ENCODE data around the gene FAM156A.
A peak's percentile ranks its signal among the peaks of the same experiment; 100 is the strongest.
"Not testable (repeated sequence)": the region's sequence is repeated elsewhere in the genome, so short reads cannot be mapped to it uniquely, and the experiment has no call there.

FAM156A gene, protein sequence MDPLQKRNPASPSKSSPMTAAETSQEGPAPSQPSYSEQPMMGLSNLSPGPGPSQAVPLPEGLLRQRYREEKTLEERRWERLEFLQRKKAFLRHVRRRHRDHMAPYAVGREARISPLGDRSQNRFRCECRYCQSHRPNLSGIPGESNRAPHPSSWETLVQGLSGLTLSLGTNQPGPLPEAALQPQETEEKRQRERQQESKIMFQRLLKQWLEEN

GRCh38 chrX:52958113-52958959 is at the start of gene FAM156A:
TSS of gene FAM156A (minus strand) at chrX:52958518. CDS start at chrX:52948588, 9,930 bp downstream.
- not testable (repeated sequence) for H2AFZ ChIP-seq (ENCODE audit: low read length, unreplicated experiment); H3K4me3 ChIP-seq (ENCODE audit: low read depth, low read length)

DNA sequence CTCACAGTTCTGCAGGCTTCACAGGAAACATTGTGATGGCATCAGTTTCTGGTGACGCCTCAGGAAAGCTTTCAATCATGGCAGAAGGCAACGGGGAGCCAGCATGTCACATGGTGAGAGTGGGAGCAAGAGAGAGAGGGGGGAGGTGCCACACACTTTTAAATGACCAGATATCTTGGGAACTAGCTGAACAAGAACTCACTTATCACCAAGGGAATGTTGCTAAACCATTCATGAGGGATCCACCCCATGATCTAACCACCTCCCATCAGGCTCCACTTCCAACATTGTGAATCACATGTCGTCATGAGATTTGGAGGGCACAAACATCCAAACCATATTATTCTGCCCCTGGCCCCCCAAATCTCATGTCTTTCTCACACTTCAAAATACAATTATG is 47.0 kb upstream of the FAM156A start:
- no peak overlapping the region for H3K27ac ChIP-seq (ENCODE audit: low read depth, low read length)
- H3K27me3 ChIP-seq (ENCODE audit: insufficient read depth, low read length): no peaks in the 10 kb centered on the region; the same call in 1 of the 2 replicates
- no peaks in the 10 kb centered on the region for H3K36me3 ChIP-seq (ENCODE audit: insufficient read depth, low read length)

More at GRCh38 chrX:52958113-52958959, at the start of gene FAM156A:
- H3K4me1 ChIP-seq (ENCODE audit: control insufficient read depth, insufficient read depth, low read length, unreplicated experiment); H3K27ac ChIP-seq (ENCODE audit: low read depth, low read length); H3K36me3 ChIP-seq (ENCODE audit: insufficient read depth, low read length); H3K79me2 ChIP-seq (ENCODE audit: control insufficient read depth, insufficient read depth, low read length, unreplicated experiment); H3K27me3 ChIP-seq (ENCODE audit: insufficient read depth, low read length): not testable (repeated sequence)

DNA sequence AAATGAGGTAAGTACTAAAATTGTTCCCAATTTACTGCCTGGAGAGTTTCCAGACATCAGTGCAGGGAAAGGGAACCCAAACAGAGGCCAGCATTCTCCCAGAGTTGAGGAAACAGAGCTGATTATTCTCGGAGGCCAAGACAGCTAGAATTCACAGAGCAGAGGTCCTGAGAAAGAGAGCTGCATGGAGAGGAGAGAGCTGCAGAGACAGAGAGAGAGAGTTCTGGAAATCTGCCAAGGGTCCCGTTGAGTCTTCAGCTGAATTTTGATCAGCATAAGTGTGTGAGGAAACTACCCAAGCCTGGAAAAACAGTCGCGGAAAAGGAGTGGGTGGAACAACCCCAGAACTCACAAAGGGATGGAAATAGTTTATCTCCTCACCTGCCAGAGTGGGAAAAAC is 46.5 kb upstream of the FAM156A start:
- Histone ChIP-seq H3K27me3 (ENCODE audit: insufficient read depth, low read length) (no peaks in the 10 kb centered on the region; the same call in 1 of the 2 replicates), H3K4me3 (ENCODE audit: low read depth, low read length) (no peak overlapping the region), H3K27ac (ENCODE audit: low read depth, low read length) (no peak overlapping the region), H3K79me2 (ENCODE audit: control insufficient read depth, insufficient read depth, low read length, unreplicated experiment) (no peaks in the 10 kb centered on the region), H2AFZ (ENCODE audit: low read length, unreplicated experiment) (no peak overlapping the region), H3K36me3 (ENCODE audit: insufficient read depth, low read length) (no peaks in the 10 kb centered on the region), H3K4me1 (ENCODE audit: control insufficient read depth, insufficient read depth, low read length, unreplicated experiment) (peaks cover 4% of the 10 kb centered on the region)

More for the DNA sequence above, 47.0 kb upstream of the FAM156A start:
- no peak overlapping the region for H2AFZ ChIP-seq (ENCODE audit: low read length, unreplicated experiment)
- no peak overlapping the region for H3K4me3 ChIP-seq (ENCODE audit: low read depth, low read length)
- peaks cover 4% of the 10 kb centered on the region for H3K4me1 ChIP-seq (ENCODE audit: control insufficient read depth, insufficient read depth, low read length, unreplicated experiment)
- no peaks in the 10 kb centered on the region for H3K79me2 ChIP-seq (ENCODE audit: control insufficient read depth, insufficient read depth, low read length, unreplicated experiment)

DNA sequence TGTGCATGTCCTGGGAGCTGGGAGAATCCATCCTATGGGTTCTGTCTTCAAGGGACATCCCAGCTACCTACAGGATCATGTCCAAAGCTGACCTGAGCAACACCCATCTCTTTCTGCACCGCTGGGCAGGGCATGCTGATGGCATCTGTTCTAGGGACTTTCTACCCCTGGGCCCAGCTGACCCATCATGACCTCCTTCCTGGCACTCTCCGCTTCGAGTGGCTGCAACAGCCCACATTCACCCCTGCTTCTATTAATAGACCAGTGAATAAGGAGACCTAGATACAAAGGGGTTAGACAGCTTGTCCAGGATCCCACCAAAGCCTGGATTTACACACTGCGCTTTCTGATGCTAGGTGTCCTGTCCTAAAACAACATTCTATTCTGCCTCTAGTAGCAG is 45.7 kb upstream of the FAM156A start:
- no peaks in the 10 kb centered on the region; the same call in 1 of the 2 replicates for H3K27me3 ChIP-seq (ENCODE audit: insufficient read depth, low read length)
- no peak overlapping the region for H2AFZ ChIP-seq (ENCODE audit: low read length, unreplicated experiment)
- H3K4me1 ChIP-seq (ENCODE audit: control insufficient read depth, insufficient read depth, low read length, unreplicated experiment): peaks cover 4% of the 10 kb centered on the region
- H3K36me3 ChIP-seq (ENCODE audit: insufficient read depth, low read length): no peaks in the 10 kb centered on the region
- no peaks in the 10 kb centered on the region for H3K79me2 ChIP-seq (ENCODE audit: control insufficient read depth, insufficient read depth, low read length, unreplicated experiment)
- H3K4me3 ChIP-seq (ENCODE audit: low read depth, low read length): no peak overlapping the region
- H3K27ac ChIP-seq (ENCODE audit: low read depth, low read length): no peak overlapping the region

GRCh38 chrX:53003111-53003510 is 44.8 kb upstream of the FAM156A start:
- Histone ChIP-seq H3K27me3 (ENCODE audit: insufficient read depth, low read length) (no peaks in the 10 kb centered on the region; the same call in 1 of the 2 replicates), H2AFZ (ENCODE audit: low read length, unreplicated experiment) (no peak overlapping the region), H3K4me3 (ENCODE audit: low read depth, low read length) (no peak overlapping the region), H3K36me3 (ENCODE audit: insufficient read depth, low read length) (no peaks in the 10 kb centered on the region), H3K79me2 (ENCODE audit: control insufficient read depth, insufficient read depth, low read length, unreplicated experiment) (no peaks in the 10 kb centered on the region), H3K27ac (ENCODE audit: low read depth, low read length) (no peak overlapping the region), H3K4me1 (ENCODE audit: control insufficient read depth, insufficient read depth, low read length, unreplicated experiment) (peaks cover 4% of the 10 kb centered on the region)

DNA sequence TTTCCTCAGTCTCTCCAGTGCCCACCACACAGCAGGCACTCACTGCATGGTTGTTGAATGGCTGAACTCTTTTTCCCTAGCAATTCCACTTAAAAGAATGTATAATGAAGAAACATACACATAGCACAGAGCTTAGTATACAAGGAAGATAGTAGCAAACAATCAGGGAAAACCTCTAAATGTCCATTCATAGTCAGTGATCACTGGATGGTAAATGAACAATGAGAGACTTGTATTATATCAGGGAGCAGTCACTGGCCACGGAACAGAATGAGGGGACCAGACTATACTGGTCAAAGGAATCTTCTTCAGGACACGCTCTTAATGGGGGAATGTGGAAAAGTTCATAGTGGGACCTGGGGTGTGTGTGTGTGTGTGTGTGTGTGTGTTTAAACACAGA is 43.6 kb upstream of the FAM156A start:
- H3K27ac ChIP-seq (ENCODE audit: low read depth, low read length): no peak overlapping the region
- H2AFZ ChIP-seq (ENCODE audit: low read length, unreplicated experiment): no peak overlapping the region
- H3K4me1 ChIP-seq (ENCODE audit: control insufficient read depth, insufficient read depth, low read length, unreplicated experiment): peaks cover 4% of the 10 kb centered on the region
- no peak overlapping the region for H3K4me3 ChIP-seq (ENCODE audit: low read depth, low read length)
- no peaks in the 10 kb centered on the region; the same call in 1 of the 2 replicates for H3K27me3 ChIP-seq (ENCODE audit: insufficient read depth, low read length)
- no peaks in the 10 kb centered on the region for H3K79me2 ChIP-seq (ENCODE audit: control insufficient read depth, insufficient read depth, low read length, unreplicated experiment)
- H3K36me3 ChIP-seq (ENCODE audit: insufficient read depth, low read length): no peaks in the 10 kb centered on the region

DNA sequence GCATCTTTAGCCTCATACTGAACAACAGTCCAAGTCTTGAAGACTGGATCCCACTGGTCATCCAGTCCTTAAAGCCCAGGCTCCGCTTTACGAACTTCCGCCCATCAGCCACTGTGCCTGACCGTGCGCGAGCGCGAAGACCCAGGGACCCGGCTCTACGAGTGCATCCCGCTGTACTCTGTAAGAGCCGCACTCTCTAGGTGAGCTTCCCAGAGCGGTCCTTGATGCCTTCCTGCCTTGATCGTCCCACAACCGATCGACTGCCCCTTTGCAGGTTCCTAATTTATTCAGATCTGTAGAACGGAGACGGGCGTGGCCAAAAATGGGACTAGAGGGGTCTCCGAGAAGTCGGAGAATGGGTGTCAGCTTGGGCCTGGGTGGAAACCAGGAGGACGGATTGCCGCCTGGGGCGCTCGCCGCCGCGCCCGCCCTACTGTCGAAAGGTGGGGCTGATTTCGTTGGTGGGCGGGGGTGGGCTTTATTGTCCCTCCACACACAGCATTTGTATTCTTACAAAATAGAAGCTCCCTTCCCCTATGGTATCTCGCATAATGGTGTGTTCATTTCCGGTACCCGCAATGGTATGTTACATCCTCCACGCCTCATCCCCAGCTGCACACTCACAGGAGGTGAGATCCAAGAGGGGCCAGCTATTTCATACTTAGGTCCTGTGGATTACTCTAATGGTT is 42.3 kb upstream of the FAM156A start:
- Histone ChIP-seq H3K4me3 (ENCODE audit: low read depth, low read length) (no peak overlapping the region), H2AFZ (ENCODE audit: low read length, unreplicated experiment) (no peak overlapping the region), H3K79me2 (ENCODE audit: control insufficient read depth, insufficient read depth, low read length, unreplicated experiment) (no peaks in the 10 kb centered on the region), H3K4me1 (ENCODE audit: control insufficient read depth, insufficient read depth, low read length, unreplicated experiment) (peaks cover 7% of the 10 kb centered on the region), H3K27me3 (ENCODE audit: insufficient read depth, low read length) (no peaks in the 10 kb centered on the region; the same call in 1 of the 2 replicates), H3K27ac (ENCODE audit: low read depth, low read length) (no peak overlapping the region), H3K36me3 (ENCODE audit: insufficient read depth, low read length) (no peaks in the 10 kb centered on the region)

DNA sequence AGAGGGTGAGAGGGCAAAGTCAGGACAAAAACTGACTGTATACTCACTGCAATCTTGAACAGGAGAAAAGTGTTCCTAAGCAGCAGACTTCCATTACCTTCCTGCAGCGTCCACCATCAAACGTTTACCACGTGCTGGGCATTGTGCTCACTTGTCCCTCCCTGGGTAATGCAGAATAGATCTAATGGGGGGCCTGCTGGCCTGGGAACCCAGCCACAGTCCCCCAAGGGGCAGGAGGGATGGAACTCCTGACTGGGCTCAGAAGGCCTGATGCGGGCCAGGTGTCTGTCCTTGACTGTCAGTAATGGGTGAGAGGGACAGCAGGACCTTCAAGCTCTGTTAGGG is 37.6 kb upstream of the FAM156A start:
- H3K4me1 ChIP-seq (ENCODE audit: control insufficient read depth, insufficient read depth, low read length, unreplicated experiment): peaks cover 9% of the 10 kb centered on the region
- H2AFZ ChIP-seq (ENCODE audit: low read length, unreplicated experiment): no peak overlapping the region
- H3K27ac ChIP-seq (ENCODE audit: low read depth, low read length): peak overlapping the region; percentile 81
- no peaks in the 10 kb centered on the region for H3K27me3 ChIP-seq (ENCODE audit: insufficient read depth, low read length)
- peak overlapping the region; percentile 87 for H3K4me3 ChIP-seq (ENCODE audit: low read depth, low read length)
- H3K79me2 ChIP-seq (ENCODE audit: control insufficient read depth, insufficient read depth, low read length, unreplicated experiment): peaks cover 12% of the 10 kb centered on the region
- no peaks in the 10 kb centered on the region for H3K36me3 ChIP-seq (ENCODE audit: insufficient read depth, low read length)

- H3K4me1 ChIP-seq (ENCODE audit: control insufficient read depth, insufficient read depth, low read length, unreplicated experiment): peaks cover 9% of the 10 kb centered on the region
- peaks cover 12% of the 10 kb centered on the region for H3K79me2 ChIP-seq (ENCODE audit: control insufficient read depth, insufficient read depth, low read length, unreplicated experiment)
- H3K4me3 ChIP-seq (ENCODE audit: low read depth, low read length): peak overlapping the region; percentile 87
- H3K36me3 ChIP-seq (ENCODE audit: insufficient read depth, low read length): no peaks in the 10 kb centered on the region
- peak overlapping the region; percentile 81 for H3K27ac ChIP-seq (ENCODE audit: low read depth, low read length)
- H3K27me3 ChIP-seq (ENCODE audit: insufficient read depth, low read length): no peaks in the 10 kb centered on the region
- H2AFZ ChIP-seq (ENCODE audit: low read length, unreplicated experiment): no peak overlapping the region
Measured at GRCh38 chrX:52995135-52995986, 37.0 kb upstream of the FAM156A start.

- Histone ChIP-seq H3K27me3 (ENCODE audit: insufficient read depth, low read length) (no peaks in the 10 kb centered on the region), H3K36me3 (ENCODE audit: insufficient read depth, low read length) (no peaks in the 10 kb centered on the region), H3K4me3 (ENCODE audit: low read depth, low read length) (no peak overlapping the region), H3K4me1 (ENCODE audit: control insufficient read depth, insufficient read depth, low read length, unreplicated experiment) (peaks cover 17% of the 10 kb centered on the region), H3K27ac (ENCODE audit: low read depth, low read length) (no peak overlapping the region), H3K79me2 (ENCODE audit: control insufficient read depth, insufficient read depth, low read length, unreplicated experiment) (peaks cover 21% of the 10 kb centered on the region), H2AFZ (ENCODE audit: low read length, unreplicated experiment) (no peak overlapping the region)
Measured at GRCh38 chrX:52990848-52991247, 32.5 kb upstream of the FAM156A start.
